Adrenal gland (tissue), 5 donors: Measurements from ENCODE around the gene SELP.

Source experiments
- POLR2A ChIP-seq, 2 donors: fragments of 450-650 bp; IDR thresholded peaks; one replicate each; pipeline ENCODE4 v1.6.1; 2017; ENCODE audit warnings: antibody characterized with exemption in 2 of 2, mild to moderate bottlenecking in 2 of 2, moderate library complexity in 1 of 2
- TF ChIP-seq, protein P1 (sequence below), 6 experiments: fragments of 450-650 bp in 4 of 6; fragments of 200-600 bp in 2 of 6; sonication (generic) in 1 of 6; IDR thresholded peaks; 1 replicate in 5 of 6; 2 replicates in 1 of 6; pipeline versions ENCODE4 v1.5.1 to v1.8.0; 2016 to 2021; ENCODE audit warnings: antibody characterized with exemption in 6 of 6, mild to moderate bottlenecking in 2 of 6, moderate library complexity in 1 of 6
- donor health status: DM: no; HTN: no; CAD: no.

GRCh38 chr1:169653873-169654272 lies 23.9 kb upstream of the SELP start:
- TF ChIP-seq, protein P1, sequence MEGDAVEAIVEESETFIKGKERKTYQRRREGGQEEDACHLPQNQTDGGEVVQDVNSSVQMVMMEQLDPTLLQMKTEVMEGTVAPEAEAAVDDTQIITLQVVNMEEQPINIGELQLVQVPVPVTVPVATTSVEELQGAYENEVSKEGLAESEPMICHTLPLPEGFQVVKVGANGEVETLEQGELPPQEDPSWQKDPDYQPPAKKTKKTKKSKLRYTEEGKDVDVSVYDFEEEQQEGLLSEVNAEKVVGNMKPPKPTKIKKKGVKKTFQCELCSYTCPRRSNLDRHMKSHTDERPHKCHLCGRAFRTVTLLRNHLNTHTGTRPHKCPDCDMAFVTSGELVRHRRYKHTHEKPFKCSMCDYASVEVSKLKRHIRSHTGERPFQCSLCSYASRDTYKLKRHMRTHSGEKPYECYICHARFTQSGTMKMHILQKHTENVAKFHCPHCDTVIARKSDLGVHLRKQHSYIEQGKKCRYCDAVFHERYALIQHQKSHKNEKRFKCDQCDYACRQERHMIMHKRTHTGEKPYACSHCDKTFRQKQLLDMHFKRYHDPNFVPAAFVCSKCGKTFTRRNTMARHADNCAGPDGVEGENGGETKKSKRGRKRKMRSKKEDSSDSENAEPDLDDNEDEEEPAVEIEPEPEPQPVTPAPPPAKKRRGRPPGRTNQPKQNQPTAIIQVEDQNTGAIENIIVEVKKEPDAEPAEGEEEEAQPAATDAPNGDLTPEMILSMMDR (IDR thresholded peaks at IDR 0.05) = no peak
- TF ChIP-seq POLR2A (IDR thresholded peaks at IDR 0.05) = no peak
